Tibial nerve (tissue), 4 donors: ENCODE measurements around the gene ANXA7. TPM values are rescaled to one million over a fixed set of nuclear protein-coding genes. Genes with fewer than 3 reads are reported as not detected.

Source experiments
- DNase-seq, 2 donors: peaks; one replicate each; pipeline ENCODE4 v3.0.0-alpha.2; 2019; ENCODE audit warnings: low spot score in 2 of 2
- H3K27ac ChIP-seq, 4 donors: fragments of 200-600 bp; sonication (generic) in 3 of 4; one replicate each; pipeline ENCODE4 v1.5.1; 2017 to 2019; ENCODE audit warnings: mild to moderate bottlenecking in 1 of 4
- H3K27me3 ChIP-seq, 2 donors: fragments of 200-600 bp; sonication (generic) in 1 of 2; one replicate each; pipeline versions ENCODE4 v1.5.1 to v1.6.0; 2017 to 2019
- H3K36me3 ChIP-seq, 3 donors: fragments of 200-600 bp; sonication (generic); one replicate each; pipeline ENCODE4 v1.5.1; 2018 to 2019
- H3K4me1 ChIP-seq, 4 donors: fragments of 200-600 bp; sonication (generic) in 3 of 4; one replicate each; pipeline ENCODE4 v1.5.1; 2017 to 2019
- H3K4me3 ChIP-seq, 4 donors: fragments of 200-600 bp; sonication (generic) in 3 of 4; one replicate each; pipeline ENCODE4 v1.5.1; 2017 to 2019; ENCODE audit warnings: mild to moderate bottlenecking in 1 of 4, moderate library complexity in 1 of 4
- H3K9me3 ChIP-seq, 4 donors: fragments of 200-600 bp; sonication (generic) in 3 of 4; one replicate each; pipeline ENCODE4 v1.5.1; 2017 to 2019
- CTCF ChIP-seq, 5 experiments: fragments of 200-600 bp in 3 of 5; fragments of 450-650 bp in 2 of 5; sonication (generic) in 3 of 5; IDR thresholded peaks; one replicate each; pipeline ENCODE4 v1.5.1; 2016 to 2019; ENCODE audit warnings: antibody characterized with exemption in 5 of 5, mild to moderate bottlenecking in 3 of 5, moderate library complexity in 2 of 5
- EP300 ChIP-seq, 2 donors: sonication (generic); formaldehyde crosslinking; IDR thresholded peaks; one replicate each; pipeline ENCODE4 v1.6.1; 2017; ENCODE audit warnings: antibody characterized with exemption in 2 of 2, mild to moderate bottlenecking in 1 of 2
- POLR2A ChIP-seq, 2 donors: fragments of 450-650 bp; IDR thresholded peaks; one replicate each; pipeline ENCODE4 v1.6.1; 2017; ENCODE audit warnings: antibody characterized with exemption in 2 of 2, mild to moderate bottlenecking in 2 of 2, moderate library complexity in 2 of 2
- WGBS, 2 donors: methylation state at CpG; one replicate each; pipeline ENCODE4 v1.1.5; 2018; 5-methylcytosine and 5-hydroxymethylcytosine counted together
- total RNA-seq, 4 donors: library from RNA; depleted of rRNA; stranded (reverse); fragments of >200 nt; gene quantifications; one replicate each; pipeline ENCODE4 v1.1.0, GENCODE V29; 2016

The ANXA7 gene
- total RNA-seq, 4 donors from 2014 or later: 82.7 to 141 (median 114) TPM

GRCh38 chr10:73386583-73386982, 27.3 kb downstream of the ANXA7 start:
- TF ChIP-seq POLR2A (IDR thresholded peaks at IDR 0.05) (no peak), CTCF (IDR thresholded peaks at IDR 0.05) (no peak), EP300 (IDR thresholded peaks at IDR 0.05) (no peak)
- no peak for DNase-seq
- H3K27ac ChIP-seq: no peak overlapping the region
- H3K4me1 ChIP-seq: no peaks in the 10 kb centered on the region
- H3K36me3 ChIP-seq: peaks cover 0 to 89% (median 19%) of the 10 kb centered on the region in 3 donors
- no peak overlapping the region for H3K4me3 ChIP-seq
- WGBS, 2 donors: 94 to 95% methylated on average over 7 of the region's 7 CpGs
- H3K9me3 ChIP-seq: no peaks in the 10 kb centered on the region
- no peaks in the 10 kb centered on the region for H3K27me3 ChIP-seq

- DNase-seq: no peak
- H3K36me3 ChIP-seq: peaks cover 0 to 99% (median 9%) of the 10 kb centered on the region in 3 donors
- no peaks in the 10 kb centered on the region for H3K9me3 ChIP-seq
- no peaks in the 10 kb centered on the region for H3K4me1 ChIP-seq
- no peak overlapping the region for H3K27ac ChIP-seq
- WGBS, 2 donors: 61 to 62% methylated on average over 1 of the region's 1 CpG
- H3K27me3 ChIP-seq: no peaks in the 10 kb centered on the region
- TF ChIP-seq CTCF (IDR thresholded peaks at IDR 0.05) (no peak), POLR2A (IDR thresholded peaks at IDR 0.05) (no peak), EP300 (IDR thresholded peaks at IDR 0.05) (no peak)
- H3K4me3 ChIP-seq: no peak overlapping the region
These were observed 34.7 kb downstream of the ANXA7 start for GRCh38 chr10:73379064-73379748.

- Histone ChIP-seq H3K4me3 (no peak overlapping the region), H3K27ac (no peak overlapping the region), H3K9me3 (no peaks in the 10 kb centered on the region), H3K27me3 (no peaks in the 10 kb centered on the region), H3K4me1 (no peaks in the 10 kb centered on the region), H3K36me3 (peaks cover 0 to 98% (median 2%) of the 10 kb centered on the region in 3 donors)
- DNase-seq: no peak
- WGBS, 2 donors: 72 to 87% methylated on average over 3 of the region's 3 CpGs
- TF ChIP-seq EP300 (IDR thresholded peaks at IDR 0.05) (no peak), CTCF (IDR thresholded peaks at IDR 0.05) (no peak), POLR2A (IDR thresholded peaks at IDR 0.05) (no peak)
These were observed 37.2 kb downstream of the ANXA7 start for GRCh38 chr10:73376679-73377078.

GRCh38 chr10:73368238-73368637, 45.6 kb downstream of the ANXA7 start:
- peaks cover 0 to 90% (median 0%) of the 10 kb centered on the region in 3 donors for H3K36me3 ChIP-seq

More at GRCh38 chr10:73368238-73368637, 45.6 kb downstream of the ANXA7 start:
- no peak for DNase-seq
- no peaks in the 10 kb centered on the region for H3K9me3 ChIP-seq
- TF ChIP-seq CTCF (IDR thresholded peaks at IDR 0.05) (no peak), EP300 (IDR thresholded peaks at IDR 0.05) (no peak), POLR2A (IDR thresholded peaks at IDR 0.05) (no peak)
- H3K27me3 ChIP-seq: no peaks in the 10 kb centered on the region
- peak overlapping the region in 2 of 4 donors; percentile 37 to 79 for H3K27ac ChIP-seq
- no peaks in the 10 kb centered on the region for H3K4me1 ChIP-seq
- 47 to 63% methylated on average over 4 of the region's 4 CpGs for WGBS, 2 donors
- no peak overlapping the region for H3K4me3 ChIP-seq
